HG02623 (cell line): ENCODE results near the gene GALNT16.
"Not testable (repeated sequence)": the region's sequence is repeated elsewhere in the genome, so short reads cannot be mapped to it uniquely, and the experiment has no call there.

Source experiments
- ATAC-seq: cut with Tn5 transposase; IDR thresholded peaks from one replicate; pipeline ENCODE4 v1.9.1; 2021; ENCODE audit warnings: moderate library complexity; ENCODE audit not compliant: unreplicated experiment

Gene GALNT16

DNA sequence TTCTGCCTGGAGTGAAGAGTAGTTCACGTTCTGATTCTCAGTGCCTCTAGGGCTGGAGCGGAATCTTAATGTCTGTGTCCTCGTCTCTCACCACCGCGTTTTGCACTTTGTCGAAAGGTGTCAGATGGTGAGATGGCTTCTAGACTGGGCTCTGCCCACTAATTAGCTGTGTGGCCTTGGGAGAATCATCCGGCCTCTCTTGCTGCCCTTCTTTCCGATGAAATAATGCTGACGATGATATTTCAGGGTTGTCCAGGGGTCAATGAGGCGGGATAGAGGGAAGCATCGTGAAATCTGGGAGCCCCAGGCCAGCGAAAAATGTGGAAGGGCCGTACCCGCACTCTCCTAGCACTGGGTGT, 811 bp upstream of the GALNT16 start:
- no peak for ATAC-seq

DNA sequence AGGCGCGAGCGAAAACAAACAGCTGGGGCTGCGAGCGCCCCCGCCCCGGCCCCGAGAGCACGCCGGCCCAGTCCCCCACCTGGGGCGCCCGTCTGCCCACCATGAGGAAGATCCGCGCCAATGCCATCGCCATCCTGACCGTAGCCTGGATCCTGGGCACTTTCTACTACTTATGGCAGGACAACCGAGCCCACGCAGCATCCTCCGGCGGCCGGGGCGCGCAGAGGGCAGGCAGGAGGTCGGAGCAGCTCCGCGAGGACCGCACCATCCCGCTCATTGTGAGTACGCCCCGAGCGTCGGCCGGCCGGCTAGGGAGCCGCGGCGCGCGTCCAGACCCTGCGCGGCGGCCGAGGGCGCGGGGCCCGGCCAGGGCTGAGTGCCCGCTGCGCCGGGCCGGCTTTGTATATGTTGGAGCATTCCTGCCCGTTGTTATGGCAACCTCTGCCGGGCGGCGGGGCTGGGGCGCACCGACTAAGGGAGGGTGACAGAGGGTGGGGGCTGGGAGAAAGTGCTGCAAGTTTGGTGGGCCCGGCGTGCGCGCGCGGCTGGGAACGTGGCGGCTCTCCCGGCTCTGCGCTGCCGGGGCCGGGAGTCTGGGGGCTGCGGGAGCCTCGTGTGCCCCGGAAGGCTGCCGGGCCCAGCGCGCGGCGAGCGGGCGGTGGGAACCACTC, 367 bp downstream of the GALNT16 start:
- ATAC-seq = no peak

DNA sequence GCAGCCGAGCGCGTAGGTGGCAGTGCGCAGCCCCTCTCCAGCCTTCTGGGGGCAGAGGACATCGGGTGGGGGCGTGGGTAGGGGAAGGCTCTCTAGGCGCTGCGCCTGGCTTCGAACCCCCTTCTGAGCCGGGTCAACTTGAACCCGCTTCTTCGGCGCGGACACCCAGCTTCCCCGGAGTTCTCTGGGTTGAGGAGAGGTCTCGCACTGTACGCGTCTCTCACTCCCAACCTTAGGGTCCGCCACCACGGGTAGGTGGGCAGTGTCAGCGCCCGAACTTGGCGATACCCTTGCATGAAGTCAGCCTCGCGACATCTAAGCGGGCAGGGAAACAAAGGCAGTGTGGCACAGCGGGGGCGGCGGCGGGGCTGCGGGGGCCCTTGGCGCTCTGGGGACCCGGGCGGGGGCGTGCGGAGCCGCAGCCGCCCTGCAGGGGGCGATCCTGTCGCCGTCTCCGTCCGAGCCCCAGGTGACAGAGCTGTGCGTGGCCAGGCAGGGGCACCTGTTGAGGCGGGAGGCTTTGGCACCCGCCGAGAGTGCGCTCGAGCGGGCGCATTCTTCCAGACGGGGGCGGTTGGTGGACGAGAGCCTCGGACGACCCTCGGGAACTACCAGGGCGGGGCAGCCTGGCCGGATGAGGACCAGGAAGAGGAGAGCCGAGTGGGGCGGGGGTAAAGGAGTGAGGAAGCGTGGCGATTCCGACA, 1.1 kb downstream of the GALNT16 start:
- no peak for ATAC-seq

DNA sequence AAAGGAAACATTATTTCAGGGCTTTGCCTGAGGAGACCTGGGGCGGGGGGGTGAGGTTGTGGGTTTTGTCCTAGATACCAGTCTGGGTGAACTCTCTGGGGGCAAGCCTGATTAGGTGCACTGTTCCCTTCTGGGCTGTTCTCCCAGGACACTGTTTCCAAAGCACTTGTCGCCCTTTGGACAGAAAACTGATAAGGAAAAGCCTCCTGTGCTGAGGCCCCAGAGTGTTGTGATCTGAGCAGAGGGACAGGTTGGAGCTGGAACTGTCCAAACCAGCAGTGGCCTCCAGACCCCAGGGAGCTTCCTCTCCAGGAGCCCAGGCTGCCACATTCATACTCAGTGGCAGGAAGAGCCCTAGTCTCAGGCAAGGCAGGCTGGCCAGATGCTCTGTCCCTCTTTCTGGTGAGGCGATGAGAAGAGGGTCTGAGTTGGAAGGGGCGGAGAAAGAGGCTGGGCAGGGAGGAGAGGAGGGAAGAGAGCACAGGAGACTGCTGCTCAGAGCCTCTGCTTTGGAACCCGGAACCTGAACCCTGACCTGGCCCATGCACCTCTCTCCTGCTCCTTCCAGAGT, 1.9 kb downstream of the GALNT16 start:
- ATAC-seq = no peak

DNA sequence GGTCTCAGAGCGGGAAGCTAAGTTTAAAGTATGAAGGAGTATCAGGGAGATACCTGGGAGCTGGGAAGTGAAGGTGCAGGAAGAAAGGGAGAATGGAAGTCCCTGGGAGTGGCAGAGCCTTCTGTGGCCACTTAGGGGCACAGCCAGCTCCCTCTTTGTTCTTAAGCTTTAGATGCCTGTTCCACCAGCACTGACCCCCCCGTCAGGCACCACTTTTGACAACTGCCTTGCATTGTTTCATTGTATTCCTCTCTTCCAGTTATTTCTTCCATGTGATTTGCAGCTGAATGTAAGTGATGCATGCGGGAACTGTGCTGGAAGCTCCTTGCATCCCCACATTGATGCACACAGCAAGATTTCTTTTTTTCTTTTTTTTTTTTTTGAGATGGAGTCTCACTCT, 2.6 kb downstream of the GALNT16 start:
- ATAC-seq = no peak

DNA sequence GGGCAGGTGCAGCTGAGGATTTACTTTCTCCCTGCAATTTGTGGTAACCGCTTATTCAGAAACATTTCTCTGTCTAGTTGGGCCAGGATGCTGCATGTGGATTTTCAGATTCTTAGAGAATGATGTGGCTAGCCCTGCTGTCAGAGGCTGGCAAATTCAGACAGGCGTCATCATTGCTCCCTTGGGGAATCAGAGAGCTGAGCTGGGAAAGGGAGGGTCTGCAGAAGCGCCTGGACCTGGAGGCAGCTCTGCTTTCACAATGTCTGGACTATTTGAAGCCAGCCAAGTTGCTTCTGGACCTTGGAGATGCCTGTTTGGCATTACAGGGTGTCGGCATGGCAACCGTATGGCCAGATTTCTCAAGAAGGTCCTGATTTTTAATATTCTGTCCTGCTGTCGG, 3.4 kb downstream of the GALNT16 start:
- no peak for ATAC-seq

DNA sequence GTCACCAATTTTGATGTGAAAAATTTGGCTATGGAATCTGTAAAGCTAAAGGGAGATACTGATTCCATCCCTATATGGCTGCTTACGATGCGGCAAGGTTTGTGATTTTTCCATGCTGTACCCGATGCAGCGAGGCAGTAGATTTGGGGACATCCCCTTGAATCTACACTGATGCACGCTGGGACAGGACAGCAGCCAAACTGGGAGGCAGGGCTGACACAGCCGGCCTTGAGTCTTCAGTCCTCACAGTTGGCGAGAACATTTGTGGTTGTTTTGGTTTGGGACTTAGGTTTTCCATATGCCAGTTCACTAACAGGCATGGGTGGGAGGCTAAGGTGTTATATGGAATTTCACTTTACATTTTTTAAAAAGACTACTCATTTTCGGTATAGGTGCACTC, 3.8 kb downstream of the GALNT16 start:
- ATAC-seq = no peak

DNA sequence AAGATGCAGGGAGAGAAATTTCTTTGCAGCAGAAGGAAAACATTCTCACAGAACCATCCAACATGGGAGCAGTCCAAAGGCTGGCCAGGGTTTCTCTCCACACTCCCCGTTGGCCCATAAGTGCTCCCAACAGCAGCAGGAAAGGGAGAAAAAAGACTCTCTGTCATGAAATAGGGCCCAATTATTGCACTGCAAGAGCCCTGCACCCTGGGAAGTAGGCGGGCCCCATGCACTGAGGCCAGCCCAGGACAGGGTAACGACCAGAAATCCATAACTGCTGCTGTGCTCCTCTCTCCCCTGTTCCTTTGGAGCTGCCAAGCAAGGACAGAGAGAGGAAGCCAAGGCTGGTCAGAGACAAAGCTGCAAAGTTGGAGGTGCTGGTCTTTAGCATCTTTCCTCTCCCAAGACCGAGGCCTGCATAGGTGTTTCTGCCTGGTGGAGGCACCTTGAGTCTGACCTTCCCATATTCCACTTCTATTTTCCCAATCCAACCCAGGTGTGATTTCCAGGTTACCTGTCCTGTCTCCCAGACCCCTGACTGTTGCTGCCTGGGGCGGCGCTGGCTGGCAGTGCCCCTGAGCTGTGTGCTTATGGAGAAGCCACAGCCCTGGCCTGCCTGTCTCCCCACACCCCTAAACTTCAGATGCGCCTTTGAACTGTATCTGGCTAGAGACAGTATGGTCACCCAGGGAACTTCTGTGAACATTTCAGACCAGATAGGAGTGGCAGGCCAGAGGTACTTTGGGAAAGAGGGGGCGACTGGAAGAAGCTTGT, 6.8 kb downstream of the GALNT16 start:
- no peak for ATAC-seq

DNA sequence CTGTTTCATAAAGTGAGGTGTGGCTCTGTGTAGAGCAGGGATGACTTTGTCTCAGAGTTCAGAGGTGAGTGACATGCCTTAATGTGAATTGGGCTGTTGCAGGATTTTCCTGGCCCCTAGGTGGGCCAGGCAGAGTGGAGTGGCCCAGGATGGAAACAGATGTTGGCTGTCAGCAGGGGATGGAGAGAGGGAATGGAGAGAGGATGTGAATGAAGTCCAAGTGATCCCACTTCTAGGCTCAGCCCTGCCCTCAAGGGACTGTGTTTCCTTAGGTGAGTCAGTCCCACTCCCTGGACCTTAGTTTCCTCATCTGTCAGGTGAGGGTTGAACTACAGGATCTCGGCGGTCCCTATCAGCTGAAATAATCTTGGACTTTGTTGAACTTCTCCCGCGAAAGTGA, 7.5 kb downstream of the GALNT16 start:
- ATAC-seq = no peak

DNA sequence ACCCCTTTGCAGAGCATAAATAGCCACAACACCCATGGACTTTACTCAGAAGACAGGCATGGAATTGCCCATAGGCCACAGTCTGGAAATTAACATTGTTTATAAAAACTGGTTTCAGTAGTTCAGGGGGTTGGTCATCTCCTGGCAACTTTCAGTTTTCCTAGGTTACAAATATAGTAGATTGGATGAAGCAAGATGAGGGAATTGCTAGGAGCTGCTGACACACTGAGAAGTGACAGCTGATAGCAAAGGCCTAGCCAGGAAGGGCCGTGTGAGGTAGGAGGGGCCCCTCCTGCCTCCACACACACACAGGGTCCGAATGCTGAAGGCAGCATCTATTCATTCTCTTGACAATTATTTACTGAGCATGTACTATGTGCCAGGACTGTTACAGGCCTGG, 8.3 kb downstream of the GALNT16 start:
- ATAC-seq = no peak

DNA sequence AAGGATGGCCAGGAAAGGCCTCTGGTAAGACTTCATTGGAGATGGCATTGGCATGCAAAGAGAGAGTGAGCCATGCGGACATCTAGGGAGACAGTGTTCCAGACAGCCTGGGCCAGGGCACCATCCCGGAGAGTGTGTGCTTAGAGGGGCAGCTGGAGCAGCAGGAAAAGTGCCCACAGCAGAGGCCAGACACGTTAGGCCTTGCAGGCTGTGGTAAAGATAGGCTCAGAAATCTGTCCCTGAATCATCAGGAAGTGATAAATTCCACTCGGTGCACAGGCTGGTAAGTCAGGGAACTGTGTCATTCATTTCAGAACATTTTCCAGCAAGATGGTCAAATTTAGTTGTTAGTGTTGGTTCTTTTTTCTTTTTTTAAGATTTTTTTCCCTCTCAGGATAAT, 8.8 kb downstream of the GALNT16 start:
- ATAC-seq = no peak

DNA sequence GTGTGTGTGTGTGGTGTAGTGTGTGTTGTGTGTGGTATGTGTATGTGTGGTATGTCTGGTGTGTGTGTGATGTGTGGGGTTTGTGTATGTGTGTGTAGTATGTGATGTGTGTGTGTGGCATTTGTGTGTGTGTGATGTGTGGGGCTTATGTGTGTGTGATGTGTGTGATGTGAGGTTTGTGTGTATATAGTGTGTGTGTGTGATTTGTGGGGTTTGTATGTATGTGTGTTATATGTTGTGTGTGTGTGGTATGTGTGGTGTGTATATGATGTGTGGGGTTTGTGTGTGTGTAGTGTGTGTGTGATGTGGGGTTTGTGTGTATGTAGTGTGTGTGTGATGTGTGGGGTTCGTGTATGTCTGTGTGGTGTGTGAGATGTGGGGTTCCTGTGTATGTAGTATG, 9.4 kb downstream of the GALNT16 start:
- no peak for ATAC-seq

DNA sequence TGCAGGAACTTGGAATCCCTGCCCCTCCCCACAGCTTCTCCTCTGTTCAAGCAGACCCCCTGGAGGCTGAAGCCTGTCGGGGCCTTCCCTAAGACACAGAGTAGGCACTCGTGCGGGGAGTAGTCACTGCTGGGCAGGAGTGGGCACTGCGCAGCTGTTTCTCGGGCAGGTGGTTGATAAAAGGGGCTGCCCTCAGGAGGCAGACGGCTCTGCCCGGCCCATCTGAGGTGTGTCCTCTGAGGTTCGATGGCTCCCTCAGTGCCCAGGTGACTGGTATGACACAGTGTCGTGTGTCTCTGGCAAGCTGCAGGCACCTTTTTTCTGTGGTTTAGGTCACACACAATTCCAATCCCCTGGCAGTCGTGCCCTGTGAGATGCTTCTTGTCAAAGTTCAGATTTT, 10.1 kb downstream of the GALNT16 start:
- no peak for ATAC-seq

DNA sequence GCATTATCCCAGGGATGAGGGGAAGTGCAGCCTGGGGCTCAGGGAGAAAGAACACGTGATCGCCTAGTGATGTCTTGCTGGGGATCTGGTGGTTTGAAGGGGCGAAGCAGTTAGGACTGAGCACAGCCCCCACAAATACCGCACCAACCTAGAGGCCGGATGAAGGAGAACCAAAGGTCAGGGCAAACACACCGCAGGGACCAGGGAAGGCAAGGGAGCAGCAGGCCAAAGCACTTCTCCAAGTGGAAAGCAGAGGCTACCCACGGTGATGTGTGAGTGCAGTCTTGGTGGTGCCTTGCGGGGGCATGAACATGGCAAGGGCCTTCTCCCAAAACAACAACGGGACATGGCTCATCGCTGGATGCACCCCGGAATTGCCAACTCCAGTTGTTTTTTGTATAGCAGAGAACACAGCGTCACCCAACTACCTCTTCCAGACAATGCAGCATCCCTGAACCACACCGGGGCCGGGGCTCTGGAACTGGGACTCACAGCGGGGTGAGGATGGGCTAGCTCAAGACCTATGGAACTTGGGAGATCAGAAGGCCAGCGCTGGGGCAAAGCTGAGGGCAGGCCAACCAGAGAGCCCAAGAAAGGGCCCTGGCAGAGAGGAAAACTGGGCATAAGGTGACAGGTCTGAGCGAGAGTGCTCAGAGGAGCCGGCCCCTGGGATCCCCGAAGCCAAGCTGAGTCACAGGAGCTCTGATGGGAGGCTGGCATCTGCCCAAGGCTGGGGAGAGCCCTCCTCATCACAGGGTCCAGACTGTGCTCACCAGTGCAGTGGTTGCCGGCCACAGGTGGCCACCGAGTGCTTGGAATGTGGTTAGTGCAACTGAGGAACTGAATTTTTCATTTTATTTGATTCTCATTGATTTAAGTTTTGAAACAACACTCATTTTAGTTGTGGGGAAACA, 11.1 kb downstream of the GALNT16 start:
- no peak for ATAC-seq

DNA sequence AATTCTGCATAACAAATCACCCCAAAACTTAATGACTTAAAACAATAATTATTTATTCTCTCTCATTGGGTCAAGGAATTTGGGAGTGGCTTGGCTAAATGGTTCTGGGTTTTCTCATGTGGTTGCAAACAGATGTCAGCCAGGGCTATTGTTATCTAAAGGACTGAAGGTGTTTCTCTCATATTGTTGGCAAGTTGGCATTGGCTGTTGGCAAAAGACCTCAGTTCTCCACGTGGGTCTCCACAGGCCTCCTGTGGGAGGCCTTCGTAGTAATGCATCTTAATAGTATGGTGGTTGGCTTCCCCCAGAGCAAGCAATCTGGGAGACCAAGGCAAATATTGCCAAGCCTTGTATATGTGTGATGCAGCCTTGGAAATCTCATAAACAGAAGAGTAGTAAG, 14.4 kb downstream of the GALNT16 start:
- no peak for ATAC-seq

DNA sequence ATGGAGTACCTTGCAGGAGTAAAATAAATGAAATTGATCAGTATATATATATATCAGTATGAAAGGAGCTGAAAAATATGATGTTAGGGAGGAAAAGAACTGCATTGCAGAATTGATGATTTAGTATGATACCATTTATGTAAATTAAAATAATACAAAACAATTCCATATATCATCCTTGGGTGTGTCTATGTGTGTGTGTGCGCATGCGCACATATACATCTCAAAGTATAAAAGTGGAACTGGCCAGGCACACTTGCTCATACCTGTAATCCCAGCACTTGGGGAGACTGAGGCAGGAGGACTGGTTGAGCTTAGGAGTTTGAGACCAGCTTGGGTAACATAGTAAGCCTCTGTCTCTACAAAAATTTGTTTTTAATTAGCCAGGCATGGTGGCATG, 15.4 kb downstream of the GALNT16 start:
- no peak for ATAC-seq

DNA sequence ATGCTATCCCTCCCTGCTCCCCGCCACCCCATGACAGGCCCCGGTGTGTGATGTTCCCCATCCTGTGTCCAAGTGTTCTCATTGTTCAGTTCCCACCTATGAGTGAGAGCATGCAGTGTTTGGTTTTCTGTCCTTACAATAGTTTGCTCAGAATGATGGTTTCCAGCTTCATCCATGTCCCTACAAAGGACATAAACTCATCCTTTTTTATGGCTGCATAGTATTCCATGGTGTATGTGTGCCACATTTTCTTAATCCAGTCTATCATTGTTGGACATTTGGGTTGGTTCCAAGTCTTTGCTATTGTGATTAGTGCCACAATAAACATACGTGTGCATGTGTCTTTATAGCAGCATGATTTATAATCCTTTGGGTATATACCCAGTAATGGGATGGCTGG, 17.4 kb downstream of the GALNT16 start:
- ATAC-seq = not testable (repeated sequence)

DNA sequence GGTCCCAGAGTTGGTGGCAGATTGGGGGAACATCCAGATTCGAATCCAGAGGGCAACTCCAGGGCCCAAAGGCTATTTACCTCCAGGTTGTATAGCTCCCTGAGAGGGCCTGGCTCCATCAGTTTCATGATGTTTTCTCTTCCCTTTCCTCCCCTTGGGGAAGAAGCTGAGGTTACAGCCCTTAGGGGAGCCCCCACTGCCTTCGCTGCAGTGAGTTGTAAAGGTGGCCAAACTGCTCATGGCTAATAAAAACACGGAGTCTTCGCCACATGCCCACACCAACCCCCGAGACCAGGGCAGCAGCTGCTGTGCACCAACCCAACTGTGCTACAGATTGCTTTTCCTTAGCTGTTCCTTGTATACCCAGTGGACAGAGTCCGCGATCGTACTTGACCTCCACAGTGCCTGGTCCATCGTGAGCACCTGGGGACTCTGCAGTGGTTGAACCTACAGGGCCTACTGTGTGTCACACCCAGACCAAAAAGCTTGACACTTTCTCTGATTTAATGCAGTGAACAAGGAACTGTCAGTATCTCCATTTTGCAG, 20.9 kb downstream of the GALNT16 start:
- no peak for ATAC-seq

DNA sequence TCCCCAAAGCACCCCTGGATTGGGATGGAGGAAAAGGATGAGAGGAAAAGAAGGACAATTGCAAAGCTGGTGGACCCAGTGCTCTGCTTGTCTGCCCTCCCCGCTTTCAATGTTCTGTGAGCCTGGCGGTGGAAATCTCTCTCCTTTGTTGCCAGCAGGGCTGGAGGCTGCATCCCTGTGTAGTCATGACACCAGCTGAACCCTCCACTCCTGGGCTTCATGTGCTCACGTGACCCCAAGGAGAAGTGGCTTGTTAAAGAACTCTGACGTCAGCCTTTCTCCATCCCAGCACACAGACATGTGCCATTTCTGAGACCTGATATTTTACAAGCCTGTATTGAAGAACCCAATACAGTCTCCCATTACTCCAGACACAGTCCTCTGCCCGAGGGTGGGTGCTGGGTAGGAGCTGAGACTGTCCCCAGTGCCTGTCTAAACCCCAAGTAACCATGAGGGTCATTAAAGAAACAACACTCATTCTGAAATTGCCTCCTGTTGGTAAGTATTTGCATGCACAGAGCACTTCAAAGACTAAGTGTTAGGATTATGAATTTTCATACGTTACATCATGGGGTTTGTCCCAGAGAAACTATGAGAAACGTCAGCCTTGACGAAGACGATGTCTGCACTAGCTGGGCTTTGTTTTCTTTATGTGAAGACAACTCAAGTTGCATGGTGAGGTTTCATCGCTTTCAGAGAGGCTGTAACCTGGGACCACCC, 21.7 kb downstream of the GALNT16 start:
- no peak for ATAC-seq

DNA sequence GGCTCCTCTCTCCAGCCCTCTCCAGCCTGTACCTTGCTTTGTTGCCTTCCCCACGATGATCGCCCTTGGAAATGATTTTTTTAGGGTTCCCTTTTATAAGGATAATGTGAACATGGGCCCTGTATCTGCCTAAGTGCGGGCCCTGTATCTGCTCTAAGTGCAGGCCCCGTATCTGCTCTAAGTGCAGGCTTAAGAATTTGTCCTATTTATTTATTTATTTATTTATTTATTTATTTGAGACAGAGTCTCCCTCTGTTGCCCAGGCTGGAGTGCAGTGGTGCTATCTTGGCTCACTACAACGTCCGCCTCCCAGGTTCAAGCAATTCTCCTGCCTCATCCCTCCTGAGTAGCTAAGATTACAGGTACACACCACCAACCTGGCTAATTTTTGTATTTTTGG, 22.5 kb downstream of the GALNT16 start:
- no peak for ATAC-seq
